Uterus (tissue), 4 donors: ENCODE results near the gene GLIS1. TPM values are rescaled to one million over a fixed set of nuclear protein-coding genes. Genes with fewer than 3 reads are reported as not detected.

Experiments
- DNase-seq, 2 donors: peaks; one replicate each; pipeline ENCODE4 v3.0.0-alpha.2; 2019 to 2020
- H3K27ac ChIP-seq, 2 donors: fragments of 200-600 bp; sonication (generic); 1 replicate in 1 of 2; 2 replicates in 1 of 2; pipeline ENCODE4 v1.5.1; 2016 to 2018
- H3K27me3 ChIP-seq, 2 donors: fragments of 200-600 bp; sonication (generic); one replicate each; pipeline ENCODE4 v1.5.1; 2018 to 2019; ENCODE audit warnings: control low read depth in 1 of 2
- H3K36me3 ChIP-seq, 2 donors: fragments of 200-600 bp; sonication (generic); one replicate each; pipeline ENCODE4 v1.5.1; 2019; ENCODE audit warnings: control low read depth in 1 of 2
- H3K4me1 ChIP-seq, 2 donors: fragments of 200-600 bp; sonication (generic); one replicate each; pipeline ENCODE4 v1.5.1; 2018 to 2019; ENCODE audit warnings: control low read depth in 1 of 2
- H3K4me3 ChIP-seq, 2 donors: fragments of 200-600 bp; sonication (generic); 1 replicate in 1 of 2; 2 replicates in 1 of 2; pipeline ENCODE4 v1.5.1; 2018 to 2019; ENCODE audit warnings: mild to moderate bottlenecking in 1 of 2
- H3K9me3 ChIP-seq, 2 donors: fragments of 200-600 bp; sonication (generic); one replicate each; pipeline ENCODE4 v1.5.1; 2019; ENCODE audit warnings: control low read depth in 1 of 2
- POLR2A ChIP-seq, 2 donors: fragments of 450-650 bp; IDR thresholded peaks; one replicate each; pipeline ENCODE4 v1.6.1; 2016; ENCODE audit warnings: antibody characterized with exemption in 2 of 2, mild to moderate bottlenecking in 1 of 2, moderate library complexity in 1 of 2
- intact Hi-C: fragments of 100-400 bp; cut with DNase I; formaldehyde crosslinking; loops from one replicate; pipeline ENCODE4 v1.15.1; 2023; ENCODE audit warnings: low total_unique reads
- total RNA-seq, 4 donors: library from RNA; depleted of rRNA in 3 of 4; stranded (reverse); fragments of >200 nt in 3 of 4; gene quantifications; one replicate each; pipeline versions ENCODE4 v1.1.0 to v1.2.4, GENCODE V29; 2014 to 2023
- TF ChIP-seq, protein P1 (sequence below), 4 experiments: fragments of 200-600 bp in 2 of 4; fragments of 450-650 bp in 2 of 4; sonication (generic) in 2 of 4; IDR thresholded peaks; one replicate each; pipeline ENCODE4 v1.5.1; 2016 to 2019; ENCODE audit warnings: antibody characterized with exemption in 4 of 4, mild to moderate bottlenecking in 2 of 4, moderate library complexity in 1 of 4
- donor health status: DM: yes; HTN: yes; CAD: no.

GLIS1 gene
- total RNA-seq, 4 donors from 2014 or later: 0.21 to 1.0 TPM; not detected in 2

DNA sequence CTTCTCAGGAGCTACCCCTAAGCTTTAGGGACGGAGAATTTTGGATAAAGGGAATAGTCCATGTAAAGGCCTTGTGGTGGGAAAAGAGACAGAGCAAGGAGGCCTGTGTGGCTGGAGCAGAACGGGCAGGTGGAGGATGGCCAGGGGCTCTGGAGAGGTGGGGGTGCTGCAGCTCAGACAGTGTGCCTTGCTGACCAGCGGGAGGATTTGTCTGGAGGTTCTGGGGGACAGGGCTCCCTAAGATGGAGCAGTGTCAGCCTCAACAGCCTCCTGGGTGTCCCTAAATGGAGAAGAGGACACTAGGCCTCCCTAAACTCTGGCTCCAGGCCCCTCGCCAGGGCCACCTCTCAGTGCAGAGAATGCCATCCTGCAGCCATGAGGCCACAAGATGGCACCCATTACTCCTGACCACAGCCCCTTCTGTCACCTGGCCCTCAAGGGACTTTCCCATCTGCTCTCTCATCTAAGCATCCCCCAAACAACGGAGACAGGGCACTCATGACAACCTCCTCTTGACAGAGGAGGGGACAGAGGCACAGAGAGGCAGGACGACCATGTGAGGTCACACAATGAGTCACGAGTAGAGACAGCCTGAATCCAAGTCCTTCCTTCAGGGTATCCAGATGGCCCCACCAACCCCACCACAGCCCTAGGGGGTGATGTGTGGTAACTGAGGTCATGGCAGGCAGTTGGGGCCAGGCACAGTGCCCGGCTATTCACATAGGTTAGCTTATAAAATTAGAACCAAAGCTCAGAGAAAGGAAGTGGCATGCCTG lies 185.0 kb downstream of the GLIS1 start:
- H3K27ac ChIP-seq: no peak overlapping the region
- no peaks in the 10 kb centered on the region for H3K4me1 ChIP-seq
- intact Hi-C loops: no loop called here
- no peaks in the 10 kb centered on the region for H3K27me3 ChIP-seq
- no peak overlapping the region for H3K4me3 ChIP-seq
- peak; percentile 7 to 10 for DNase-seq
- no peaks in the 10 kb centered on the region for H3K36me3 ChIP-seq
- TF ChIP-seq, protein P1, sequence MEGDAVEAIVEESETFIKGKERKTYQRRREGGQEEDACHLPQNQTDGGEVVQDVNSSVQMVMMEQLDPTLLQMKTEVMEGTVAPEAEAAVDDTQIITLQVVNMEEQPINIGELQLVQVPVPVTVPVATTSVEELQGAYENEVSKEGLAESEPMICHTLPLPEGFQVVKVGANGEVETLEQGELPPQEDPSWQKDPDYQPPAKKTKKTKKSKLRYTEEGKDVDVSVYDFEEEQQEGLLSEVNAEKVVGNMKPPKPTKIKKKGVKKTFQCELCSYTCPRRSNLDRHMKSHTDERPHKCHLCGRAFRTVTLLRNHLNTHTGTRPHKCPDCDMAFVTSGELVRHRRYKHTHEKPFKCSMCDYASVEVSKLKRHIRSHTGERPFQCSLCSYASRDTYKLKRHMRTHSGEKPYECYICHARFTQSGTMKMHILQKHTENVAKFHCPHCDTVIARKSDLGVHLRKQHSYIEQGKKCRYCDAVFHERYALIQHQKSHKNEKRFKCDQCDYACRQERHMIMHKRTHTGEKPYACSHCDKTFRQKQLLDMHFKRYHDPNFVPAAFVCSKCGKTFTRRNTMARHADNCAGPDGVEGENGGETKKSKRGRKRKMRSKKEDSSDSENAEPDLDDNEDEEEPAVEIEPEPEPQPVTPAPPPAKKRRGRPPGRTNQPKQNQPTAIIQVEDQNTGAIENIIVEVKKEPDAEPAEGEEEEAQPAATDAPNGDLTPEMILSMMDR (IDR thresholded peaks at IDR 0.05): no peak
- TF ChIP-seq POLR2A (IDR thresholded peaks at IDR 0.05): no peak
- H3K9me3 ChIP-seq: no peaks in the 10 kb centered on the region

DNA sequence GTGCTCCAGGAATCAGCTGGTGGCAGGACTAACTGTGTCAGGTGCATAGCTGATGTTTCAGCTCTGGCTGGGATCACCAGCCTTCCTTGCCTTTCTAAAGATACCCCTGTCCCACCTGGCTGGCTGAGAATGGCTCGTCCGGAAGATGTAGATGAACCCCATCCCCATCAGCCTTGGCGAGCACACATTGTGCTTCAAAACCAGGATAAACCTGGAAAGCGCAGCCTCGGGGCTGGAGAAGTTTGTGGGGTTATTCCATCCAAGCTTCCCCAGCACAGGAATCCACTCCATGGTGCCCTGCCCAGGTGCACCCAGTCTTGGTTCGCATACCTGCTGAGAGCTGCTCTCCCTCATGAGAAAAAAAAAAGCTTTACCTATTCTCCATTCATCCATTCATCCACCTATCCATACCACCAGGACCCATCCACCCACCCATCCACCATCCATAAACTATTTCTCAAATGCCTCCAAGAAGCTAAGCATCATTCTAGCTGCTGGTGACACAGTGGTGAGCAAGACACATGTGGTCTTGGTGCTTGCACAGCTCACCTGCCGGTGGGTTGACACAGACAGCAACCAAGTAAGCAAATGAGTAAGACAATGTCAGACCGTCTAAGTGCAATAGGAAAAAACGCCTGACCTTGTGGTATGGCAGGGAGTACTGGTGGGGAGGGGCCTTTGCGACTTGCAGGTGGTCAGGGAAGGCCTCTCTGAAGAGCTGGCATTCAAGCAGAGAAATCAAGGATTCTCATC lies 185.8 kb downstream of the GLIS1 start:
- intact Hi-C loops: no loop called here
- no peaks in the 10 kb centered on the region for H3K36me3 ChIP-seq
- TF ChIP-seq, protein P1 (IDR thresholded peaks at IDR 0.05): no peak
- no peak for TF ChIP-seq POLR2A (IDR thresholded peaks at IDR 0.05)
- H3K9me3 ChIP-seq: no peaks in the 10 kb centered on the region
- no peak overlapping the region for H3K4me3 ChIP-seq
- H3K4me1 ChIP-seq: no peaks in the 10 kb centered on the region
- DNase-seq: peak in 1 of 2 donors; percentile 1
- H3K27ac ChIP-seq: no peak overlapping the region
- no peaks in the 10 kb centered on the region for H3K27me3 ChIP-seq

DNA sequence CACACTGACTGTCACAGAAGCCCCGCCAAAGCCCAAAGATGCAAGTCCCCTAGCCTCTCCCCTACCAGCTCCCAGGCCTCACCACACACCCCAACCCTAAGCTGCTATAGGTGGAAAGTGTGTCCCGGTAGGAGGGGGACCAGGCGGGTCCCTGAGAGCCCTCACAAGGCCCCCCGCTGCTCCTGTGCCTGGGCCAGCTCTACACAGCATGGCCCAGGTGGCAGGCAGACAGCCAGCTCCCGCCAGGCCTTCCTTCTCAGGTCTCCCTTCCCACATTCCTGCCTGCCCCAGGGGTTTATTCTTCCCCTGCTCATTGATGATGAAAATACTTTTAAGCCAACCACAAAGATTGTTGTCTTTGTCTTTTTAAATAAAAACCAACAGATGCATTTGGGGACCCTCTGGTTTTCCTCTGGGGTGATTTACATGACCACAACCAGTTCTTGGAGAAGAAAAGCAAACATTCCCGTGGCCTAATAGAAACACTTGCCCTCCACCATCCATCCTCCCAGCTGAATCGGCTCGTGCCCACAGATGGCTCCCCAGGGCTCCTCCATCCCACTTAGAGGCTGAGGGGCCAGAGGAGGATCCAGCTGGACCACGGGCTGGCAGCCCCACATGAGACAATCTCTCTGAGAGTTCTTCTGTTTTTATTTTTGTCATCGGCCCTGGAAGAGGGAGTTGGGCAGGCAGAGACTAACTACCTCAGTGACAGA lies 186.7 kb downstream of the GLIS1 start:
- H3K9me3 ChIP-seq: no peaks in the 10 kb centered on the region
- TF ChIP-seq, protein P1 (IDR thresholded peaks at IDR 0.05): no peak
- TF ChIP-seq POLR2A (IDR thresholded peaks at IDR 0.05): no peak
- H3K4me3 ChIP-seq: no peak overlapping the region
- intact Hi-C loops: no loop called here
- no peaks in the 10 kb centered on the region for H3K36me3 ChIP-seq
- H3K4me1 ChIP-seq: no peaks in the 10 kb centered on the region
- peak; percentile 3 for DNase-seq
- no peak overlapping the region for H3K27ac ChIP-seq
- no peaks in the 10 kb centered on the region for H3K27me3 ChIP-seq

DNA sequence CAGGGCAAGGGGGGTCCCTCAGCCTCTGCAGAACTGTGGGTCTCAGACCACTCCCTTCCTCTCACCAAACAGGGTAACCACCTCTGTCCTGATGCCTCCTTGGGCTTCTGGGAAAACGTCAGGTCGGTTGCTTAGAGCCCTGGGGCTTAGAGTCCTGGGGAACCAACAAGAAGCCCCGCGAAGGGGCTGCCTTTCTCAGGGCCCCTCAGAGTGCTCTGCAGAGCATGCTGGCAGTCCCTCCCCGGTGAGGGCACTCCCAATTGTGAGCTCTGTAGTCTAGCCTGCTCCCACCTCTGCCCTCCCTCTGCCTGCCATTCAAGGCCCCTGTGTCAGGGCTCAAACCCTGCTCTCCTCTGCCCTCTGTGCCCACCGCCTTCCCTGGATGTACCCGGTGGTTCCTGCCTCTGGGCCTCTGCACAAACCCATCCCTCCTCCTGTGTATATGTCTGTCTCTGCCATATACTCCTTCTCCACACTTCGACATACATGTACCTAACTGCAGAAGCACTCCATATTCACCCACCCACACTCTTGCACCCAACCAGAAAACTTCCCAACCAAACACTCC lies 187.5 kb downstream of the GLIS1 start:
- DNase-seq: peak; percentile 1 to 12
- H3K36me3 ChIP-seq: no peaks in the 10 kb centered on the region
- H3K27ac ChIP-seq: no peak overlapping the region
- H3K27me3 ChIP-seq: no peaks in the 10 kb centered on the region
- H3K9me3 ChIP-seq: no peaks in the 10 kb centered on the region
- no peak overlapping the region for H3K4me3 ChIP-seq
- TF ChIP-seq, protein P1 (IDR thresholded peaks at IDR 0.05): no peak
- TF ChIP-seq POLR2A (IDR thresholded peaks at IDR 0.05): no peak
- intact Hi-C loops: no loop called here
- no peaks in the 10 kb centered on the region for H3K4me1 ChIP-seq
